Right lobe of liver (tissue), 6 donors: ENCODE data around the gene THSD7B. TPM values are rescaled to one million over a fixed set of nuclear protein-coding genes. Genes with fewer than 3 reads are reported as not detected.

Experiments used
- ATAC-seq, 4 donors: fragments of 200-7000 bp; cut with Tn5 transposase; one replicate each; pipeline ENCODE4 v1.9.1; 2020; ENCODE audit warnings: mild to moderate bottlenecking in 4 of 4, moderate library complexity in 4 of 4
- DNase-seq, 3 donors: peaks; one replicate each; pipeline ENCODE4 v3.0.0-alpha.2; 2020
- H3K27ac ChIP-seq, 3 donors: fragments of 200-600 bp; one replicate each; pipeline ENCODE4 v1.8.0; 2022
- H3K27me3 ChIP-seq, 2 donors: fragments of 200-600 bp; one replicate each; pipeline ENCODE4 v1.8.0; 2022
- H3K36me3 ChIP-seq, 4 donors: fragments of 200-600 bp; sonication (generic) in 1 of 4; one replicate each; pipeline versions ENCODE4 v1.5.1 to v1.8.0; 2017 to 2022; ENCODE audit warnings: control low read depth in 1 of 4
- H3K4me1 ChIP-seq, 4 donors: fragments of 200-600 bp; sonication (generic) in 1 of 4; one replicate each; pipeline versions ENCODE4 v1.5.1 to v1.8.0; 2017 to 2022; ENCODE audit warnings: control low read depth in 1 of 4
- H3K4me3 ChIP-seq, 3 donors: fragments of 200-600 bp; one replicate each; pipeline ENCODE4 v1.8.0; 2022
- H3K9me3 ChIP-seq, 4 donors: fragments of 200-600 bp; sonication (generic) in 1 of 4; one replicate each; pipeline versions ENCODE4 v1.5.1 to v1.8.0; 2017 to 2022; ENCODE audit warnings: control low read depth in 1 of 4
- CTCF ChIP-seq, 4 donors: fragments of 200-600 bp in 3 of 4; fragments of 450-650 bp in 1 of 4; IDR thresholded peaks; one replicate each; pipeline versions ENCODE4 v1.5.1 to v1.8.0; 2016 to 2022; ENCODE audit warnings: antibody characterized with exemption in 4 of 4, mild to moderate bottlenecking in 2 of 4
- POLR2A ChIP-seq: fragments of 450-650 bp; IDR thresholded peaks from one replicate; pipeline ENCODE4 v1.6.1; 2017; ENCODE audit warnings: antibody characterized with exemption, mild to moderate bottlenecking
- WGBS: methylation state at CpG from one replicate; pipeline ENCODE4 v1.1.6; 2018; ENCODE audit warnings: low coverage, low lambda C conversion rate; ENCODE audit not compliant: insufficient coverage; ENCODE audit errors: missing lambda C conversion rate; 5-methylcytosine and 5-hydroxymethylcytosine counted together
- intact Hi-C, 2 donors: fragments of 100-400 bp; cut with DNase I; formaldehyde crosslinking; loops; one replicate each; pipeline versions ENCODE4 v1.11.2 to v1.14.1; 2022
- total RNA-seq, 6 experiments: library from RNA; depleted of rRNA in 2 of 6; stranded (reverse); fragments of >200 nt in 2 of 6; fragmentation: NEBNext Ultra II Directional in 3 of 6; extraction: Animal tissue kit (Norgen Biotek cat#: 25700) in 3 of 6; gene quantifications; one replicate each; pipeline versions ENCODE4 v1.1.0 to v1.2.4, GENCODE V29; 2016 to 2023
- donor health status: DM: no; HTN: yes; CAD: no.
- donor health status: DM: no; HTN: no; CAD: no.
- donor health status: DM: no; HTN: no; CAD: no.
- donor health status: DM: no; HTN: yes; CAD: no.
- donor health status: DM: no; HTN: yes; CAD: no.

Gene THSD7B
- total RNA-seq, 6 experiments from 2014 or later = 0.07 to 0.89 (median 0.24) TPM

GRCh38 chr2:137207030-137207429 lies 441.7 kb downstream of the THSD7B start:
- ATAC-seq = no peak

DNA sequence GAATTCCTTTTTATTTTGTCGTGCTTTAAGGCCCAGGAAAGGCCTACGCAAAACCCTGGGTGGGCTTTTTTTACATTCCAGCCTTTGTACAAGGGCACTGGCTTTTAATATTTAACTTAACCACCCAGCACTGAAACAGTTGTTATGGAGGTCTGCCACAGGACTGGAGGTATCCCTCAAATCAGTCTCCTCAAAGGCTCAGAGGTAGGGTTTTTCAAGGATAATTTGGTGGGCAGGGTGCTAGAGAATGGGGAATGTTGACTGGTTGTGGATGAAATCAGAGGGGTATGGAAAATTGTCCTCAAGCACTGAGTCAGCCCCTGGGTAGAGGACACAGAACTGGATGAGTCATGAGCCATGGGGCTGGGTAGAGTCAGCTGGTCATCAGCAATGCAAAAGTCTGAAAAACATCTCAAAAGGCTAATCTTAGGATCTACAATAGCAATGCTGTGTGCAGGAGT lies 443.1 kb downstream of the THSD7B start:
- Histone ChIP-seq H3K4me1 (no peaks in the 10 kb centered on the region), H3K4me3 (no peak overlapping the region), H3K9me3 (no peaks in the 10 kb centered on the region), H3K36me3 (no peaks in the 10 kb centered on the region), H3K27me3 (no peaks in the 10 kb centered on the region), H3K27ac (no peak overlapping the region)
- WGBS = 58% methylated on average over 2 of the region's 2 CpGs
- no peak for ATAC-seq
- TF ChIP-seq CTCF (IDR thresholded peaks at IDR 0.05) (no peak), POLR2A (no peak)
- DNase-seq = no peak
- intact Hi-C loops = no loop called here

More at GRCh38 chr2:137207030-137207429, 441.7 kb downstream of the THSD7B start:
- no peaks in the 10 kb centered on the region for H3K9me3 ChIP-seq
- intact Hi-C loops = no loop called here
- no peak overlapping the region for H3K27ac ChIP-seq
- WGBS = 25% methylated on average over 1 of the region's 1 CpG
- H3K27me3 ChIP-seq = no peaks in the 10 kb centered on the region
- H3K4me3 ChIP-seq = no peak overlapping the region
- TF ChIP-seq POLR2A (no peak), CTCF (IDR thresholded peaks at IDR 0.05) (no peak)
- H3K36me3 ChIP-seq = no peaks in the 10 kb centered on the region
- no peak for DNase-seq
- no peaks in the 10 kb centered on the region for H3K4me1 ChIP-seq

DNA sequence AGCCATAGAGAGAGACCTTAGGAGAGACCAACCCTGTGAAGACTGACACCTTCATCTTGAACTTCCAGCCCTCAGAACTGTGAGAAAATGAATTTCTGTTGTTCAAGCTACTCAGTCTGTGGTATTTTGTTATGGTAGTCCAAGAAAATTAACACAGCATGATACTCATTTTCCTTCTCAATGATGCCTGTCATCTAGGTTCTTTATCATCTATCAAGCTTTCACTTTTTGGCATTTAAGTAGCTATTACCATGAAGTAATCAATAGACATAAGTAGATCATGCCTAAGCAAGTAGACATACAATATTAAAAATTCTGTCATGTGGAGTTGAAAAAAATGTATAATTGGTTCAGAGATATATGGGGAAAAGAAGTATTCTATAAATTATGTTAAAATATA lies 444.7 kb downstream of the THSD7B start:
- Histone ChIP-seq H3K36me3 (no peaks in the 10 kb centered on the region), H3K27me3 (no peaks in the 10 kb centered on the region), H3K4me3 (no peak overlapping the region), H3K9me3 (no peaks in the 10 kb centered on the region), H3K27ac (no peak overlapping the region), H3K4me1 (no peaks in the 10 kb centered on the region)
- no peak for DNase-seq
- TF ChIP-seq POLR2A = no peak
- no peak for TF ChIP-seq CTCF (IDR thresholded peaks at IDR 0.05)
- intact Hi-C loops = no loop called here
- ATAC-seq = no peak

- Histone ChIP-seq H3K9me3 (no peaks in the 10 kb centered on the region), H3K4me1 (no peaks in the 10 kb centered on the region), H3K27ac (no peak overlapping the region), H3K27me3 (no peaks in the 10 kb centered on the region), H3K36me3 (no peaks in the 10 kb centered on the region), H3K4me3 (no peak overlapping the region)
- TF ChIP-seq POLR2A (no peak), CTCF (IDR thresholded peaks at IDR 0.05) (no peak)
- intact Hi-C loops = no loop called here
- ATAC-seq (no peak), DNase-seq (no peak)
- WGBS = 65% methylated on average over 1 of the region's 1 CpG
Observed at GRCh38 chr2:137211761-137212160, 446.4 kb downstream of the THSD7B start.

- 54% methylated on average over 1 of the region's 1 CpG for WGBS
- H3K9me3 ChIP-seq = no peaks in the 10 kb centered on the region
- H3K4me3 ChIP-seq = no peak overlapping the region
- no peak overlapping the region for H3K27ac ChIP-seq
- intact Hi-C loops = no loop called here
- DNase-seq (no peak), ATAC-seq (no peak)
- H3K4me1 ChIP-seq = no peaks in the 10 kb centered on the region
- no peaks in the 10 kb centered on the region for H3K36me3 ChIP-seq
- no peaks in the 10 kb centered on the region for H3K27me3 ChIP-seq
- TF ChIP-seq POLR2A (no peak), CTCF (IDR thresholded peaks at IDR 0.05) (no peak)
Observed at GRCh38 chr2:137220438-137220993, 455.2 kb downstream of the THSD7B start.
